Measurements from ENCODE around the gene COL10A1.

GRCh38 chr6:116104636-116105035 is 21.3 kb downstream of the COL10A1 start:
- TF ChIP-seq, protein P1, sequence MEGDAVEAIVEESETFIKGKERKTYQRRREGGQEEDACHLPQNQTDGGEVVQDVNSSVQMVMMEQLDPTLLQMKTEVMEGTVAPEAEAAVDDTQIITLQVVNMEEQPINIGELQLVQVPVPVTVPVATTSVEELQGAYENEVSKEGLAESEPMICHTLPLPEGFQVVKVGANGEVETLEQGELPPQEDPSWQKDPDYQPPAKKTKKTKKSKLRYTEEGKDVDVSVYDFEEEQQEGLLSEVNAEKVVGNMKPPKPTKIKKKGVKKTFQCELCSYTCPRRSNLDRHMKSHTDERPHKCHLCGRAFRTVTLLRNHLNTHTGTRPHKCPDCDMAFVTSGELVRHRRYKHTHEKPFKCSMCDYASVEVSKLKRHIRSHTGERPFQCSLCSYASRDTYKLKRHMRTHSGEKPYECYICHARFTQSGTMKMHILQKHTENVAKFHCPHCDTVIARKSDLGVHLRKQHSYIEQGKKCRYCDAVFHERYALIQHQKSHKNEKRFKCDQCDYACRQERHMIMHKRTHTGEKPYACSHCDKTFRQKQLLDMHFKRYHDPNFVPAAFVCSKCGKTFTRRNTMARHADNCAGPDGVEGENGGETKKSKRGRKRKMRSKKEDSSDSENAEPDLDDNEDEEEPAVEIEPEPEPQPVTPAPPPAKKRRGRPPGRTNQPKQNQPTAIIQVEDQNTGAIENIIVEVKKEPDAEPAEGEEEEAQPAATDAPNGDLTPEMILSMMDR (IDR thresholded peaks at IDR 0.05; ENCODE audit: insufficient read depth, low read depth, low read length), result no peak
- TF ChIP-seq EZH2 (IDR thresholded peaks at IDR 0.05; ENCODE audit: insufficient read depth, low read length), result no peak

Measured in astrocyte (in vitro differentiated cells and primary cell).